ENCODE results near the gene ZNF575.
"Not testable (repeated sequence)": the region's sequence is repeated elsewhere in the genome, so short reads cannot be mapped to it uniquely, and the experiment has no call there.

- not testable (repeated sequence) for TF ChIP-seq PRDM10 (tag by site-specific recombination; IDR thresholded peaks at IDR 0.05); ZNF561 (tag by site-specific recombination; IDR thresholded peaks at IDR 0.05; ENCODE audit: borderline replicate concordance); ZBTB7A (tag by site-specific recombination; IDR thresholded peaks at IDR 0.05; ENCODE audit: low read depth); BCL11A (tag by site-specific recombination; IDR thresholded peaks at IDR 0.05; ENCODE audit: low read depth); ZNF175 (tag by site-specific recombination; IDR thresholded peaks at IDR 0.05); ZNF449 (tag by site-specific recombination; IDR thresholded peaks at IDR 0.05); ZNF629 (tag by site-specific recombination; IDR thresholded peaks at IDR 0.05)
- TF ChIP-seq, protein P1, sequence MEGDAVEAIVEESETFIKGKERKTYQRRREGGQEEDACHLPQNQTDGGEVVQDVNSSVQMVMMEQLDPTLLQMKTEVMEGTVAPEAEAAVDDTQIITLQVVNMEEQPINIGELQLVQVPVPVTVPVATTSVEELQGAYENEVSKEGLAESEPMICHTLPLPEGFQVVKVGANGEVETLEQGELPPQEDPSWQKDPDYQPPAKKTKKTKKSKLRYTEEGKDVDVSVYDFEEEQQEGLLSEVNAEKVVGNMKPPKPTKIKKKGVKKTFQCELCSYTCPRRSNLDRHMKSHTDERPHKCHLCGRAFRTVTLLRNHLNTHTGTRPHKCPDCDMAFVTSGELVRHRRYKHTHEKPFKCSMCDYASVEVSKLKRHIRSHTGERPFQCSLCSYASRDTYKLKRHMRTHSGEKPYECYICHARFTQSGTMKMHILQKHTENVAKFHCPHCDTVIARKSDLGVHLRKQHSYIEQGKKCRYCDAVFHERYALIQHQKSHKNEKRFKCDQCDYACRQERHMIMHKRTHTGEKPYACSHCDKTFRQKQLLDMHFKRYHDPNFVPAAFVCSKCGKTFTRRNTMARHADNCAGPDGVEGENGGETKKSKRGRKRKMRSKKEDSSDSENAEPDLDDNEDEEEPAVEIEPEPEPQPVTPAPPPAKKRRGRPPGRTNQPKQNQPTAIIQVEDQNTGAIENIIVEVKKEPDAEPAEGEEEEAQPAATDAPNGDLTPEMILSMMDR (tag by site-specific recombination; IDR thresholded peaks at IDR 0.05), result not testable (repeated sequence)
Measured at GRCh38 chr19:43547926-43548325, 14.9 kb downstream of the ZNF575 start.

Measured in HEK293 (cell line).